ENCODE data around the gene ADCY6. TPM values are rescaled to one million over a fixed set of nuclear protein-coding genes. Genes with fewer than 3 reads are reported as not detected.

ADCY6 gene
- total RNA-seq, 2 donors from 2014 or later: 84.7 to 121 TPM

DNA sequence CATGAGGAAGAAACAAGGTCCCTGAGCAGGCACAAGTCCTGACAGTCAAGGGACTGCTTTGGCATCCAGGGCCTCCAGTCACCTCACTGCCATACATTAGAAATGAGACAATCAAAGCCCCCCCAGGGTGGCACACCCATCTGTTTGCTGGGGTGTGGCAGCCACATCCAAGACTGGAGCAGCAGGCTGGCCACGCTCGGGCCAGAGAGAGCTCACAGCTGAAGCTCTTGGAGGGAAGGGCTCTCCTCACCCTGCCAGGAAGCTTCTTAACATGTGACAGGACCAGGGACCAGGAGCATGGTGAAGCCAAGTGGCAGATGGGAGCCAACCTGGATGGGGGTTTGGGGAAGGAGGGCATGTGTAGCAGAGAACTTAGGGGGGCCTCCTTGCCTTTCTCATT, 39.4 kb upstream of the ADCY6 start:
- TF ChIP-seq, protein P1, sequence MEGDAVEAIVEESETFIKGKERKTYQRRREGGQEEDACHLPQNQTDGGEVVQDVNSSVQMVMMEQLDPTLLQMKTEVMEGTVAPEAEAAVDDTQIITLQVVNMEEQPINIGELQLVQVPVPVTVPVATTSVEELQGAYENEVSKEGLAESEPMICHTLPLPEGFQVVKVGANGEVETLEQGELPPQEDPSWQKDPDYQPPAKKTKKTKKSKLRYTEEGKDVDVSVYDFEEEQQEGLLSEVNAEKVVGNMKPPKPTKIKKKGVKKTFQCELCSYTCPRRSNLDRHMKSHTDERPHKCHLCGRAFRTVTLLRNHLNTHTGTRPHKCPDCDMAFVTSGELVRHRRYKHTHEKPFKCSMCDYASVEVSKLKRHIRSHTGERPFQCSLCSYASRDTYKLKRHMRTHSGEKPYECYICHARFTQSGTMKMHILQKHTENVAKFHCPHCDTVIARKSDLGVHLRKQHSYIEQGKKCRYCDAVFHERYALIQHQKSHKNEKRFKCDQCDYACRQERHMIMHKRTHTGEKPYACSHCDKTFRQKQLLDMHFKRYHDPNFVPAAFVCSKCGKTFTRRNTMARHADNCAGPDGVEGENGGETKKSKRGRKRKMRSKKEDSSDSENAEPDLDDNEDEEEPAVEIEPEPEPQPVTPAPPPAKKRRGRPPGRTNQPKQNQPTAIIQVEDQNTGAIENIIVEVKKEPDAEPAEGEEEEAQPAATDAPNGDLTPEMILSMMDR (IDR thresholded peaks at IDR 0.05): no peak
- intact Hi-C loops (cut with DNase I): no loop called here
- H3K36me3 ChIP-seq: peaks cover 24% of the 10 kb centered on the region

GRCh38 chr12:48827513-48828096, 38.7 kb upstream of the ADCY6 start:
- H3K27me3 ChIP-seq: no peaks in the 10 kb centered on the region
- H3K36me3 ChIP-seq: peaks cover 17% of the 10 kb centered on the region
- H3K9me3 ChIP-seq: no peaks in the 10 kb centered on the region
- TF ChIP-seq, protein P1 (IDR thresholded peaks at IDR 0.05): no peak
- H3K4me1 ChIP-seq: no peaks in the 10 kb centered on the region
- no peak for DNase-seq
- H3K4me3 ChIP-seq: no peak overlapping the region
- no peak overlapping the region for H3K9ac ChIP-seq (ENCODE audit: low read depth in 2 of 2, low read length in 2 of 2)
- intact Hi-C loops (cut with DNase I): no loop called here
- H3K27ac ChIP-seq: no peak overlapping the region

More for the DNA sequence above, 39.4 kb upstream of the ADCY6 start:
- DNase-seq: no peak
- Histone ChIP-seq H3K4me3 (no peak overlapping the region), H3K4me1 (no peaks in the 10 kb centered on the region), H3K9ac (ENCODE audit: low read depth in 2 of 2, low read length in 2 of 2) (no peak overlapping the region), H3K27ac (no peak overlapping the region), H3K9me3 (no peaks in the 10 kb centered on the region), H3K27me3 (no peaks in the 10 kb centered on the region)

- intact Hi-C loops (cut with DNase I): no loop called here
- TF ChIP-seq, protein P1 (IDR thresholded peaks at IDR 0.05): no peak
- H3K27me3 ChIP-seq: no peaks in the 10 kb centered on the region
- H3K9me3 ChIP-seq: no peaks in the 10 kb centered on the region
- H3K4me3 ChIP-seq: no peak overlapping the region
- H3K4me1 ChIP-seq: no peaks in the 10 kb centered on the region
- no peak for DNase-seq
- H3K9ac ChIP-seq (ENCODE audit: low read depth in 2 of 2, low read length in 2 of 2): no peak overlapping the region
- peaks cover 17% of the 10 kb centered on the region for H3K36me3 ChIP-seq
- H3K27ac ChIP-seq: no peak overlapping the region
Observed at GRCh38 chr12:48827026-48827425, 38.1 kb upstream of the ADCY6 start.

DNA sequence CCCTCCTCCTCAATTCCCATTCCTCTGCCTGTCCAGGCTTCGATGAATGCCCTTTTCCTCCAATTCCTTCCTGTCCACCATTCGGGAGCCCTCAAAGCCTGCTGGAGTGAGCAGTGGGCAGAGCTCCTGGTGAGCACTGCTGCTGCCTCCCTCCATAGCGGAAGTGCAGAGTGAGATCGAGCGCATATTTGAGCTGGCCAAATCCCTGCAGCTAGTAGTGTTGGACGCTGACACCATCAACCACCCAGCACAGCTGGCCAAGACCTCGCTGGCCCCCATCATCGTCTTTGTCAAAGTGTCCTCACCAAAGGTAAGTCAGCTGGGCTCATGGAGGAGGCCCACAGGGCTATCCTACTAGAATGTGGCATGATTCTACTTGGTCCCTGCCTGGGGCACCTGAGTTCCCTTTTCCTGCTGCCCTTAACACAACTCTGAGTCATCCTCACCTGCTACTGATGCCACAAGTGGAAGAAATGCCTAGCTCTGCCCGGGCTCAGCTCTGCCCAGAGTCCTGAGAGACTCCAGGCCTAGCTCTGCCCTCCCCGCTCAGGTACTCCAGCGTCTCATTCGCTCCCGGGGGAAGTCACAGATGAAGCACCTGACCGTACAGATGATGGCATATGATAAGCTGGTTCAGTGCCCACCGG, 37.4 kb upstream of the ADCY6 start:
- no peak for DNase-seq
- TF ChIP-seq, protein P1 (IDR thresholded peaks at IDR 0.05): no peak
- no peaks in the 10 kb centered on the region for H3K9me3 ChIP-seq
- H3K36me3 ChIP-seq: peaks cover 11% of the 10 kb centered on the region
- H3K27me3 ChIP-seq: no peaks in the 10 kb centered on the region
- no peaks in the 10 kb centered on the region for H3K4me1 ChIP-seq
- no peak overlapping the region for H3K27ac ChIP-seq
- intact Hi-C loops (cut with DNase I): no loop called here
- no peak overlapping the region for H3K9ac ChIP-seq (ENCODE audit: low read depth in 2 of 2, low read length in 2 of 2)
- H3K4me3 ChIP-seq: no peak overlapping the region

GRCh38 chr12:48824905-48825304, 36.0 kb upstream of the ADCY6 start:
- H3K9me3 ChIP-seq: no peaks in the 10 kb centered on the region
- no peak overlapping the region for H3K27ac ChIP-seq
- no peak overlapping the region for H3K4me3 ChIP-seq
- TF ChIP-seq, protein P1 (IDR thresholded peaks at IDR 0.05): no peak
- intact Hi-C loops (cut with DNase I): no loop called here
- H3K9ac ChIP-seq (ENCODE audit: low read depth in 2 of 2, low read length in 2 of 2): no peak overlapping the region
- peaks cover 2% of the 10 kb centered on the region for H3K36me3 ChIP-seq
- H3K27me3 ChIP-seq: no peaks in the 10 kb centered on the region
- DNase-seq: no peak
- H3K4me1 ChIP-seq: no peaks in the 10 kb centered on the region
